B cell (primary cell): ENCODE results near the gene PSG11. TPM values are rescaled to one million over a fixed set of nuclear protein-coding genes. Genes with fewer than 3 reads are reported as not detected.
"Not testable (repeated sequence)": the region's sequence is repeated elsewhere in the genome, so short reads cannot be mapped to it uniquely, and the experiment has no call there.

Experiments
- ATAC-seq: fragments of 200-7000 bp; cut with Tn5 transposase; one replicate; pipeline ENCODE4 v1.10.0; 2021; ENCODE audit warnings: low read depth, mild to moderate bottlenecking, moderate number of reproducible peaks, moderate library complexity
- CTCF ChIA-PET: fragments of 350-600 bp; sonication (Branson Sonifier 250); formaldehyde crosslinking; loops from one replicate; lab custom pipeline; 2021; ENCODE audit warnings: antibody characterized with exemption, inconsistent platforms; lab: Charles Lee
- POLR2A ChIA-PET: fragments of 350-600 bp; sonication (Branson Sonifier 250); formaldehyde crosslinking; loops from one replicate; lab custom pipeline; 2021; ENCODE audit warnings: antibody characterized with exemption; lab: Charles Lee
- DNase-seq: peaks from one replicate; pipeline ENCODE4 v3.0.0; 2013
- H2AFZ ChIP-seq: 2 replicates; pipeline ENCODE4 v1.6.1; 2012; ENCODE audit warnings: mild to moderate bottlenecking, low read depth, low read length; ENCODE audit not compliant: insufficient read depth, poor library complexity, severe bottlenecking
- H3K27ac ChIP-seq, 2 donors: 1 replicate in 1 of 2; 2 replicates in 1 of 2; pipeline ENCODE4 v1.5.1; 2012 to 2013; ENCODE audit warnings: low read length in 2 of 2, mild to moderate bottlenecking in 2 of 2, moderate library complexity in 1 of 2
- H3K27me3 ChIP-seq, 4 experiments: fragments of 200-600 bp in 1 of 4; sonication (generic) in 1 of 4; replicated peaks in 1 of 4; 1 replicate in 2 of 4; 2 replicates in 2 of 4; pipeline versions ENCODE4 v1.6.1 to v1.7.0; 2013 to 2016; ENCODE audit warnings: low read length in 3 of 4, mild to moderate bottlenecking in 2 of 4, mixed read lengths in 1 of 4, moderate library complexity in 1 of 4; ENCODE audit not compliant: insufficient read depth in 4 of 4, control insufficient read depth in 3 of 4; ENCODE audit errors: control extremely low read depth in 1 of 4
- H3K36me3 ChIP-seq, 2 experiments: replicated peaks in 1 of 2; 1 replicate in 1 of 2; 2 replicates in 1 of 2; pipeline versions ENCODE4 v1.6.1 to v1.7.1; 2013; ENCODE audit warnings: low read length in 1 of 2; ENCODE audit not compliant: insufficient read depth in 2 of 2, control insufficient read depth in 1 of 2; ENCODE audit errors: control extremely low read depth in 1 of 2, extremely low read depth in 1 of 2
- H3K4me1 ChIP-seq, 2 donors: fragments of 200-600 bp in 1 of 2; sonication (generic) in 1 of 2; 1 replicate in 1 of 2; 2 replicates in 1 of 2; pipeline versions ENCODE4 v1.5.1 to v1.6.1; 2013 to 2017; ENCODE audit warnings: low read length in 2 of 2; ENCODE audit not compliant: control insufficient read depth in 2 of 2, insufficient read depth in 2 of 2
- H3K4me2 ChIP-seq: replicated peaks from 2 replicates; pipeline ENCODE3; 2012; ENCODE audit warnings: mild to moderate bottlenecking, low read depth, low read length; ENCODE audit not compliant: poor library complexity, severe bottlenecking
- H3K4me3 ChIP-seq, 5 experiments: fragments of 200-600 bp in 1 of 5; sonication (generic) in 1 of 5; 1 replicate in 3 of 5; 2 replicates in 2 of 5; pipeline versions ENCODE4 v1.5.1 to v1.7.0; 2011 to 2016; ENCODE audit warnings: low read length in 4 of 5, mild to moderate bottlenecking in 4 of 5, low read depth in 2 of 5, control low read depth in 1 of 5, moderate library complexity in 1 of 5; ENCODE audit not compliant: insufficient read depth in 1 of 5; ENCODE audit errors: control extremely low read depth in 1 of 5, extremely low read depth in 1 of 5
- H3K79me2 ChIP-seq: fragments of 200-600 bp; sonication (generic); one replicate; pipeline ENCODE4 v1.6.0; 2016; ENCODE audit warnings: low read length; ENCODE audit not compliant: control insufficient read depth, insufficient read depth
- H3K9ac ChIP-seq: fragments of 200-600 bp; sonication (generic); 2 replicates; pipeline ENCODE4 v1.6.1; 2017; ENCODE audit warnings: mild to moderate bottlenecking, low read length, moderate library complexity
- H3K9me3 ChIP-seq, 3 donors: one replicate each; pipeline versions ENCODE4 v1.6.1 to v1.7.1; 2013; ENCODE audit warnings: low read length in 2 of 3; ENCODE audit not compliant: control insufficient read depth in 2 of 3, insufficient read depth in 1 of 3; ENCODE audit errors: control extremely low read depth in 1 of 3
- H4K20me1 ChIP-seq: 2 replicates; pipeline ENCODE4 v1.6.0; 2012; ENCODE audit warnings: mild to moderate bottlenecking, low read length; ENCODE audit not compliant: insufficient read depth, control insufficient read depth, poor library complexity, severe bottlenecking
- H3K27ac Mint-ChIP-seq: one replicate; pipeline ENCODE4 v1.8.0; 2021; ENCODE audit warnings: mixed read lengths
- H3K27me3 Mint-ChIP-seq: one replicate; pipeline ENCODE4 v1.8.0; 2021; ENCODE audit warnings: mixed read lengths
- H3K4me1 Mint-ChIP-seq: one replicate; pipeline ENCODE4 v1.8.0; 2021; ENCODE audit warnings: mixed read lengths
- H3K4me3 Mint-ChIP-seq: one replicate; pipeline ENCODE4 v1.8.0; 2021; ENCODE audit warnings: mixed read lengths
- H3K9me3 Mint-ChIP-seq: one replicate; pipeline ENCODE4 v1.8.0; 2022; ENCODE audit warnings: mixed read lengths; ENCODE audit not compliant: insufficient read depth
- EZH2 ChIP-seq: IDR thresholded peaks from 2 replicates; pipeline ENCODE4 v1.6.1; 2012; ENCODE audit warnings: borderline replicate concordance, low read depth, mild to moderate bottlenecking, moderate library complexity, low read length; ENCODE audit not compliant: insufficient read depth, poor library complexity, severe bottlenecking
- WGBS: methylation state at CpG from one replicate; pipeline ENCODE4 v1.1.5; 2013; ENCODE audit warnings: missing lambda C conversion rate; ENCODE audit not compliant: insufficient coverage; 5-methylcytosine and 5-hydroxymethylcytosine counted together
- intact Hi-C: fragments of 100-400 bp; cut with micrococcal nuclease; formaldehyde crosslinking; loops from one replicate; pipeline ENCODE4 v1.10.0; 2022
- polyA plus RNA-seq: library from polyadenylated mRNA; depleted of rRNA; stranded (reverse); fragments of >200 nt; gene quantifications from 2 replicates; pipeline ENCODE4 v1.2.3, GENCODE V29; 2012
- total RNA-seq, 2 donors: library from RNA; stranded (reverse); fragments of 120-200 nt in 1 of 2; gene quantifications; 1 replicate in 1 of 2; 2 replicates in 1 of 2; pipeline versions ENCODE4 v1.2.3 to v1.2.4, GENCODE V29; 2013 to 2022
- TF ChIP-seq, protein P1 (sequence below): fragments of 200-600 bp; IDR thresholded peaks from one replicate; pipeline ENCODE4 v1.8.0; 2022; ENCODE audit warnings: antibody characterized with exemption, mild to moderate bottlenecking

Gene PSG11
- total and polyA plus RNA-seq, 2 donors (not counting 1 experiment from before 2014, with no cell fraction given) = not detected

- POLR2A ChIA-PET = no interaction called here
- Mint-ChIP-seq H3K27ac (no peak overlapping the region), H3K4me3 (no peak overlapping the region), H3K4me1 (no peaks in the 10 kb centered on the region), H3K9me3 (no peaks in the 10 kb centered on the region), H3K27me3 (peaks cover 24% of the 10 kb centered on the region)
- TF ChIP-seq, protein P1, sequence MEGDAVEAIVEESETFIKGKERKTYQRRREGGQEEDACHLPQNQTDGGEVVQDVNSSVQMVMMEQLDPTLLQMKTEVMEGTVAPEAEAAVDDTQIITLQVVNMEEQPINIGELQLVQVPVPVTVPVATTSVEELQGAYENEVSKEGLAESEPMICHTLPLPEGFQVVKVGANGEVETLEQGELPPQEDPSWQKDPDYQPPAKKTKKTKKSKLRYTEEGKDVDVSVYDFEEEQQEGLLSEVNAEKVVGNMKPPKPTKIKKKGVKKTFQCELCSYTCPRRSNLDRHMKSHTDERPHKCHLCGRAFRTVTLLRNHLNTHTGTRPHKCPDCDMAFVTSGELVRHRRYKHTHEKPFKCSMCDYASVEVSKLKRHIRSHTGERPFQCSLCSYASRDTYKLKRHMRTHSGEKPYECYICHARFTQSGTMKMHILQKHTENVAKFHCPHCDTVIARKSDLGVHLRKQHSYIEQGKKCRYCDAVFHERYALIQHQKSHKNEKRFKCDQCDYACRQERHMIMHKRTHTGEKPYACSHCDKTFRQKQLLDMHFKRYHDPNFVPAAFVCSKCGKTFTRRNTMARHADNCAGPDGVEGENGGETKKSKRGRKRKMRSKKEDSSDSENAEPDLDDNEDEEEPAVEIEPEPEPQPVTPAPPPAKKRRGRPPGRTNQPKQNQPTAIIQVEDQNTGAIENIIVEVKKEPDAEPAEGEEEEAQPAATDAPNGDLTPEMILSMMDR = no peak
- TF ChIP-seq EZH2 = no peak
- intact Hi-C loops = no loop called here
- Histone ChIP-seq H3K27ac (no peak overlapping the region), H2AFZ (no peak overlapping the region), H4K20me1 (no peaks in the 10 kb centered on the region), H3K4me1 (no peaks in the 10 kb centered on the region), H3K27me3 (no peaks in the 10 kb centered on the region), H3K36me3 (no peaks in the 10 kb centered on the region), H3K79me2 (no peaks in the 10 kb centered on the region), H3K4me3 (no peak overlapping the region), H3K9ac (no peak overlapping the region), H3K4me2 (no peak overlapping the region), H3K9me3 (no peaks in the 10 kb centered on the region)
- CTCF ChIA-PET = no interaction called here
- no peak for ATAC-seq
- DNase-seq = no peak
- 85% methylated on average over 2 of the region's 4 CpGs for WGBS
Observed at GRCh38 chr19:43028866-43029265, 2.6 kb upstream of the PSG11 start.

GRCh38 chr19:43027985-43028384 is 1.7 kb upstream of the PSG11 start:
- H3K9ac ChIP-seq, H3K4me2 ChIP-seq, H3K4me3 ChIP-seq, H4K20me1 ChIP-seq, intact Hi-C loops, ATAC-seq, H3K4me1 ChIP-seq, H3K79me2 ChIP-seq, H3K27ac ChIP-seq, H3K4me1 Mint-ChIP-seq, DNase-seq, H3K4me3 Mint-ChIP-seq, H3K36me3 ChIP-seq, H3K27ac Mint-ChIP-seq, H3K9me3 ChIP-seq, POLR2A ChIA-PET, H3K9me3 Mint-ChIP-seq, H3K27me3 ChIP-seq, H2AFZ ChIP-seq, CTCF ChIA-PET: not testable (repeated sequence)
- H3K27me3 Mint-ChIP-seq = peaks cover 23% of the 10 kb centered on the region
- 60% methylated on average over 9 of the region's 10 CpGs for WGBS

- ATAC-seq, POLR2A ChIA-PET, H3K4me1 Mint-ChIP-seq, H3K27ac Mint-ChIP-seq, H3K27ac ChIP-seq, H3K4me2 ChIP-seq, H4K20me1 ChIP-seq, DNase-seq, H3K9me3 ChIP-seq, H3K4me3 Mint-ChIP-seq, H3K4me3 ChIP-seq, intact Hi-C loops, CTCF ChIA-PET, H3K36me3 ChIP-seq, H3K9ac ChIP-seq, H3K27me3 ChIP-seq, H3K4me1 ChIP-seq, H2AFZ ChIP-seq, H3K79me2 ChIP-seq, H3K9me3 Mint-ChIP-seq: not testable (repeated sequence)
- 53% methylated on average over 2 of the region's 8 CpGs for WGBS
- peaks cover 16% of the 10 kb centered on the region for H3K27me3 Mint-ChIP-seq
Observed at GRCh38 chr19:43027061-43027460, 792 bp upstream of the PSG11 start.
